ENCODE results near the gene LMF2.

LMF2 gene

DNA sequence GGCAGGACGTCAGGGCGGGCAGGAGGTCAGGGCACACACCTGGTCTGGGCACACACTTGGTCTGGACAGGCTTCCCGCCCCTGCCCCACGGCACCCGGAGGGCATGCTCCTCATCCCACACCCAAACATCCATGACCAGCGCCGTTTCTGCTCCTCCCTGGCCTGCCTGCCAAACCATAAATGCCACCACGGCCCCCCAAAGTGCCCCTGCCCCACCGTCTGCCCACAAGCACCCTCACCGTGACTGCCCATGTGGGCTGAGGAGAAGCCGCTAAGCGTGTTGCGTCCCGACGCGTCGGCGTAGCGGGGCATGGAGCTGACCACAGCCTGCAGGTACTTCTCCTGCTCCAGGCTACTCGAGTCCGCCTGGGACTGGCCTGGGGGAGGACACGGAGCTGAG is 48.5 kb downstream of the LMF2 start:
- Histone ChIP-seq H3K27ac (ENCODE audit: low read length) (no peak overlapping the region), H3K36me3 (ENCODE audit: control insufficient read depth in 2 of 2, insufficient read depth in 2 of 2, low read length in 2 of 2) (peaks cover 51 to 60% of the 10 kb centered on the region in 2 donors), H3K9ac (ENCODE audit: low read length in 2 of 2) (no peak overlapping the region), H3K4me1 (ENCODE audit: control insufficient read depth, insufficient read depth, low read length) (no peaks in the 10 kb centered on the region), H3K9me3 (ENCODE audit: control insufficient read depth in 2 of 2, low read length in 2 of 2) (no peaks in the 10 kb centered on the region), H3K27me3 (ENCODE audit: control insufficient read depth in 1 of 2, insufficient read depth in 2 of 2, low read length in 2 of 2) (no peaks in the 10 kb centered on the region), H3K4me3 (ENCODE audit: low read length in 2 of 2) (no peak overlapping the region)

DNA sequence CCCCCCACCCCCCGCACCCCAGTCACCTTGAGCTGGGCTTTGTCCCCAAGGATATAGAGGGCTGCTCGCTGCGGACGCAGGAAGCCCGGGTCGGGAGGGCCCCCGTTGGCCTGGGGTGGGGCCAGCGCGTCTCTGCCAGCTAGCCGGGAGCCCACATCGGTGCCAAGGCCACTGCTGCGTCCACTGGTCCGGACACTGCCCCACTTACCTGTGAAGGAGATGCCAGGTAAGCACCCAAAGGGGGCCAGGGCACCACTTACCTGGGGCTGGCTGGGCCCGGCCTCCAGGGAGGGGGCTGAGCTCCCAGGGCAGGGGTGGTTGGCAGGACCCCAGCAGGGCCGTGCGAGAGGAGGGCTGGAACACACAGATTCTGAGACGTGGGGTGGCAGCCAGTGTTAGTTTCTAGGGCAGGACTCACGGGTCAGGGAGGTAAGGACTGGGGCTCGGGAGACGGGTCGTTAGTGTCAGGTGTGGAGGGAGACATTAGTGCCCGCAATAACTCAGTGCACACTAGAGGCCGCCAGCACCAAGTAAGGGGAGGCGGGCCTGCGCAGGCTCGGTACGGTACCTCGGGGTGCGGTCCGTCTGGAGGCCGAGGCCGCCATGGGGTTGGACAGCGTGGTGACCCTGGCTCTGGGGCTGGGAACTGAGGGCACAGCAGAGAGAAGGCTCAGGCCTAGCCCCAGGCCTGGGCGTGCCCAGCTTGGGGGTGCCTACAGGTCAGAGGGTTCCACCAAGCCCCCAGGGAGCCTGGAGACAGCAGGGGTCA is 50.9 kb downstream of the LMF2 start:
- no peaks in the 10 kb centered on the region for H3K4me1 ChIP-seq (ENCODE audit: control insufficient read depth, insufficient read depth, low read length)
- H3K4me3 ChIP-seq (ENCODE audit: low read length in 2 of 2), result no peak overlapping the region
- H3K36me3 ChIP-seq (ENCODE audit: control insufficient read depth in 2 of 2, insufficient read depth in 2 of 2, low read length in 2 of 2), result peaks cover 40 to 49% of the 10 kb centered on the region in 2 donors
- H3K9me3 ChIP-seq (ENCODE audit: control insufficient read depth in 2 of 2, low read length in 2 of 2), result no peaks in the 10 kb centered on the region
- no peak overlapping the region for H3K27ac ChIP-seq (ENCODE audit: low read length)
- H3K27me3 ChIP-seq (ENCODE audit: control insufficient read depth in 1 of 2, insufficient read depth in 2 of 2, low read length in 2 of 2), result no peaks in the 10 kb centered on the region
- H3K9ac ChIP-seq (ENCODE audit: low read length in 2 of 2), result no peak overlapping the region

DNA sequence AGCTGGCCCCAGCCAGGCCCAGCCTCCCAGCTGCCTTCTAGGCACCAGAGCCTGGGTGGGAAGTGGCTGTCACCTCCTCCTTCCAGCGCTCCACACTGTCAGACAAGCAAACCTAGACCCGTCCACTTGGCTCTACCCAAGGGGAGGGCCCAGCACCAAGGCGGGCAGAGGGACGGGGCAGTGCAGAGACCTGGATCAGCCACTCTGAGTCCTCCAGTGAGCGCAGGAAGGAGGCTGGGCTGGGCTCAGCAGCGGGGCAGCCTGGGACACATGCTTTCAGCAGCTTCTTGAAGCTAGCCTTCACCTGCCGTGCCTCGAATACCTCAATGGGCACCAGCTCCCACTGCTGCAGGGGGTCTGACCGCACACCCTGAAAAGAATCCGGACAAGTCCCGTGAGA is 51.5 kb downstream of the LMF2 start:
- H3K9ac ChIP-seq (ENCODE audit: low read length in 2 of 2), result no peak overlapping the region
- H3K27me3 ChIP-seq (ENCODE audit: control insufficient read depth in 1 of 2, insufficient read depth in 2 of 2, low read length in 2 of 2), result no peaks in the 10 kb centered on the region
- no peak overlapping the region for H3K4me3 ChIP-seq (ENCODE audit: low read length in 2 of 2)
- no peaks in the 10 kb centered on the region for H3K9me3 ChIP-seq (ENCODE audit: control insufficient read depth in 2 of 2, low read length in 2 of 2)
- peaks cover 36 to 44% of the 10 kb centered on the region in 2 donors for H3K36me3 ChIP-seq (ENCODE audit: control insufficient read depth in 2 of 2, insufficient read depth in 2 of 2, low read length in 2 of 2)
- no peaks in the 10 kb centered on the region for H3K4me1 ChIP-seq (ENCODE audit: control insufficient read depth, insufficient read depth, low read length)
- no peak overlapping the region for H3K27ac ChIP-seq (ENCODE audit: low read length)

DNA sequence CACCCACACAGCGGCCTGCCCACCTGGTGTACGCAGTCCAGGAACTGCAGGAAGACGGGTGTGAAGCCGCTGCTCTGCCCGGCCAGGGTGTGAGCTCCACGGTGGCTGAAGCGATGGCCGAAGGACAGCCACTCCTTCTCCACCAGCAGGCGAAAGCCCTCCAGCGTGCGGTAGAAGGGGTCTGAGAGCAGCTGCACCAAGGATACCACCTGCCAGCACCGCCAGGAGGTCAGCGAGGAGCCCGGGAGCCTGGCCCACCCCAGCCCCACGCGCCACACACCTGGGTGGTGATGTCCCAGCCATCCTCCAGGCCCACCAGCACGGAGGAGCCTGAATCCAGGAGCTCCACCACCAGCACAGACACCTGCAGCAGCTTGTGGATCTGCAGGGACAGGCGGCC is 52.3 kb downstream of the LMF2 start:
- H3K27ac ChIP-seq (ENCODE audit: low read length), result no peak overlapping the region
- H3K9me3 ChIP-seq (ENCODE audit: control insufficient read depth in 2 of 2, low read length in 2 of 2), result no peaks in the 10 kb centered on the region
- H3K4me3 ChIP-seq (ENCODE audit: low read length in 2 of 2), result no peak overlapping the region
- H3K9ac ChIP-seq (ENCODE audit: low read length in 2 of 2), result no peak overlapping the region
- no peaks in the 10 kb centered on the region for H3K4me1 ChIP-seq (ENCODE audit: control insufficient read depth, insufficient read depth, low read length)
- peaks cover 28 to 41% of the 10 kb centered on the region in 2 donors for H3K36me3 ChIP-seq (ENCODE audit: control insufficient read depth in 2 of 2, insufficient read depth in 2 of 2, low read length in 2 of 2)
- H3K27me3 ChIP-seq (ENCODE audit: control insufficient read depth in 1 of 2, insufficient read depth in 2 of 2, low read length in 2 of 2), result no peaks in the 10 kb centered on the region

DNA sequence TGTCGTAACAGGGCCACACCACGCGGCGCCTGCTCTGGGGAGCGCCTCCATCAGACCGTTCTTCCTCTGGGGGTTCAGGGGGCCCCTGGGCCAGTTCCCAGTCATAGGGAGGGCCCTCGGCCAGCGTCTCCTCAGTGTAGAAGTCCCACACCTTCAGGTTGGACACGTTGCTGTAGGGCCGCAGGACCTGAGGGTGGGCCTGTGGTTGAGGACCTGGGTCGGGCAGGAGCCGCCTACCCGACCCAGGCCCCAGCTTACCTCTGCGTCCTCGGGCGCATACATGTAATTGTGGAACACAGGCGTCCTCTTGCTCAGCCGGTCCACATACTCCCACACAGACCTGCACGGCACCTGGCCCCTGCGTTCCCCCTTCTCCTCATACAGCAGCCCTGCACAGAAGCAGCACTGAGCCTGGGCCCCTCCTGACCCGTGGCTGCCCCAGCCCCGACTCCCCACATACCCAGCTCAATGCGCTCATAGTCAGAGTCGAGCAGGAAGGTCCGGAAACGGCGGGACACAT is 52.9 kb downstream of the LMF2 start:
- peaks cover 28 to 42% of the 10 kb centered on the region in 2 donors for H3K36me3 ChIP-seq (ENCODE audit: control insufficient read depth in 2 of 2, insufficient read depth in 2 of 2, low read length in 2 of 2)
- H3K9ac ChIP-seq (ENCODE audit: low read length in 2 of 2), result no peak overlapping the region
- H3K27me3 ChIP-seq (ENCODE audit: control insufficient read depth in 1 of 2, insufficient read depth in 2 of 2, low read length in 2 of 2), result no peaks in the 10 kb centered on the region
- H3K27ac ChIP-seq (ENCODE audit: low read length), result no peak overlapping the region
- H3K4me1 ChIP-seq (ENCODE audit: control insufficient read depth, insufficient read depth, low read length), result no peaks in the 10 kb centered on the region
- no peak overlapping the region for H3K4me3 ChIP-seq (ENCODE audit: low read length in 2 of 2)
- no peaks in the 10 kb centered on the region for H3K9me3 ChIP-seq (ENCODE audit: control insufficient read depth in 2 of 2, low read length in 2 of 2)

Measured in stomach smooth muscle (tissue), 2 donors.